Measurements from ENCODE around the gene RTN4R.

RTN4R gene

GRCh38 chr22:20207277-20208025 lies 60.7 kb downstream of the RTN4R start:
- FAIRE-seq (no peak), DNase-seq (ENCODE audit: extremely low spot score, insufficient read length, low read depth) (no peak)

GRCh38 chr22:20206709-20207215 lies 61.4 kb downstream of the RTN4R start:
- no peak for FAIRE-seq
- DNase-seq (ENCODE audit: extremely low spot score, insufficient read length, low read depth): no peak

GRCh38 chr22:20205964-20206708 lies 62.0 kb downstream of the RTN4R start:
- DNase-seq (ENCODE audit: extremely low spot score, insufficient read length, low read depth): peak; percentile 42
- FAIRE-seq: peak; percentile 91

GRCh38 chr22:20205464-20205963 lies 62.6 kb downstream of the RTN4R start:
- no peak for FAIRE-seq
- DNase-seq (ENCODE audit: extremely low spot score, insufficient read length, low read depth): no peak

- FAIRE-seq: no peak
- no peak for DNase-seq (ENCODE audit: extremely low spot score, insufficient read length, low read depth)
Observed at GRCh38 chr22:20204806-20205205, 63.3 kb downstream of the RTN4R start.

GRCh38 chr22:20204311-20204710 lies 63.8 kb downstream of the RTN4R start:
- FAIRE-seq: no peak

GRCh38 chr22:20203552-20204201 lies 64.4 kb downstream of the RTN4R start:
- FAIRE-seq (no peak), DNase-seq (ENCODE audit: extremely low spot score, insufficient read length, low read depth) (no peak)

More at GRCh38 chr22:20204311-20204710, 63.8 kb downstream of the RTN4R start:
- no peak for DNase-seq (ENCODE audit: extremely low spot score, insufficient read length, low read depth)

- no peak for FAIRE-seq
- no peak for DNase-seq (ENCODE audit: extremely low spot score, insufficient read length, low read depth)
Observed at GRCh38 chr22:20203142-20203551, 65.0 kb downstream of the RTN4R start.

GRCh38 chr22:20201837-20202392 lies 66.2 kb downstream of the RTN4R start:
- DNase-seq (ENCODE audit: extremely low spot score, insufficient read length, low read depth) (no peak), FAIRE-seq (no peak)

- no peak for FAIRE-seq
- DNase-seq (ENCODE audit: extremely low spot score, insufficient read length, low read depth): no peak
Observed at GRCh38 chr22:20199906-20200305, 68.2 kb downstream of the RTN4R start.

- no peak for DNase-seq (ENCODE audit: extremely low spot score, insufficient read length, low read depth)
- no peak for FAIRE-seq
Observed at GRCh38 chr22:20199413-20199842, 68.7 kb downstream of the RTN4R start.

- DNase-seq (ENCODE audit: extremely low spot score, insufficient read length, low read depth) (no peak), FAIRE-seq (no peak)
Observed at GRCh38 chr22:20198557-20199319, 69.4 kb downstream of the RTN4R start.

- DNase-seq (ENCODE audit: extremely low spot score, insufficient read length, low read depth): no peak
Observed at GRCh38 chr22:20197407-20198030, 70.6 kb downstream of the RTN4R start.

GRCh38 chr22:20196094-20196842 lies 71.8 kb downstream of the RTN4R start:
- FAIRE-seq (no peak), DNase-seq (ENCODE audit: extremely low spot score, insufficient read length, low read depth) (no peak)

More at GRCh38 chr22:20197407-20198030, 70.6 kb downstream of the RTN4R start:
- no peak for FAIRE-seq

- FAIRE-seq (no peak), DNase-seq (ENCODE audit: extremely low spot score, insufficient read length, low read depth) (no peak)
Observed at GRCh38 chr22:20194681-20195593, 73.2 kb downstream of the RTN4R start.

GRCh38 chr22:20193761-20194494 lies 74.2 kb downstream of the RTN4R start:
- no peak for FAIRE-seq

More at GRCh38 chr22:20193761-20194494, 74.2 kb downstream of the RTN4R start:
- DNase-seq (ENCODE audit: extremely low spot score, insufficient read length, low read depth): no peak
